CD4-positive, alpha-beta T cell treated with Interleukin-17A for 1 hour (primary cell): ENCODE data around the gene CWC27.
"Not testable (repeated sequence)": the region's sequence is repeated elsewhere in the genome, so short reads cannot be mapped to it uniquely, and the experiment has no call there.

Experiments used
- DNase-seq: peaks from one replicate; pipeline ENCODE4 v3.0.0-alpha.2; 2020

CWC27 gene

DNA sequence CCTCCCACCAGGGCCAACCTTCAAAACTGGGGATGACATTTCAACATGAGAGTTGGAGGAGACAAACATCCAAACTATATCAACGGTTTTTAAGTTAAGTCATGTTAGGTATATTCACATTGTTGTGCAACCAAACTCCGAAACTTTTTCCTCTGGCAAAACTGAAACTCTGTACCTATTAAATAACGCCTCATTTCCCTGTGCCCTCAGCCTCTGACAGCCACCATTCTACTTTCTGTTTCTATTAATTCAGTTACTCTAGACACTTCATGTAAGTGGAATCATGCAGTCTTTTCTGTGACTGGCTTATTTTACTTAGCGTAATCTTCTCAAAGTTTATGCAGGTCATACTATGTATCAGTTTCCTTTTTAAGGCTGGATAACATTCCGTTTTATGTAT lies 85.0 kb downstream of the CWC27 start:
- DNase-seq, result no peak

DNA sequence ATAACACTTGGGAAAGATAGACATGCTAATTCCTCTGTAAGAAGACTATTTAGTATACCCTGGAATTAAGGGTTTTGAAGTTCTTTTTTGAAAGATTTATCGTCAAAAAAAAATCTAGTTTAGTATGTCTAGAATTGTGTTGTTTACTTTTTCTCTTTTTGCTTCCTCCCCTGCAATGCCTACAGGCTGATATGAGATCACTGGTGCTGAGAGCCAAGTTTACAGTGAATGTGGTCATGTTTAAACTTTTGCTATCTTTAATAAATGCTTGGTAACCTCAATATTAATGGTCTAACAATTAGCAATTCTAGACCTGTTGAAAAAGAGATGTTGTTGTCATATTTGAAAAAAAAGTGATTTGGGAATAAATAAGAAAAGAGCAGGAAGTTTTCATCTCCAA lies 86.1 kb downstream of the CWC27 start:
- no peak for DNase-seq

DNA sequence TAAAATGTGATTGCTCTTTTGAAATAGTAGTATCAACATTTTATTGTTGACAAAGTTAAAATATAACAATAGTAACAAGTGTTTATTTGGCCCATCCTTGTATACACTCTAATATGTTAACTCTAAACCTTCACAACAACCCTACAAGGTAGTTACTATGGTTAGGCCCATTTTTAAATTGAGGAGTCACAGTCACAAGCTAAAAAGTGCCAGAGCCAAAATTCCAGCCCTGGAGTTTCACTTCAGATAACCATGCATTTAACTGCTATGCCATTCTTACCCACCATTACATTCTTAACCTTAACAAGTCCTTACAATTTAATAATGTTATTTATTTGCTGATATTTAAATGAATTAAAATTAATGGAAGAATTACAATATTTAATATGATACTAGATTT lies 91.2 kb downstream of the CWC27 start:
- DNase-seq, result no peak

DNA sequence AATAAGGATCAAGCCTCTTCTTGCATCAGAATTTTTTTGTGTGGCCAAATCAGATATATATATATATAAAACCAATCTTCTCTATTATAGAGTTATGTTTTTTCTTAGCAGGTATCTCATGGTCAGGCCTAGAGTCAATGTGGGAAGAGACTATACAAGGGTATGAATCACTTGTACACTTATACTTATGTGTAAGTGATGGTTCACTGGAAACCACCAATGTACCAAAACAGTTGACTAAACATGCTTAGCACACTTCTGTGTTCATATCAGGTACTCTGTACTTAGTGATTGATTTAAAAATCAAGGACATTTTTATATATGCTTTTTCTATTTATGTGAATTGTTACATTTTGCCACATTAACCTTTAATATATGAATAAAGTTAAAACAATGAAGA lies 92.6 kb downstream of the CWC27 start:
- no peak for DNase-seq

DNA sequence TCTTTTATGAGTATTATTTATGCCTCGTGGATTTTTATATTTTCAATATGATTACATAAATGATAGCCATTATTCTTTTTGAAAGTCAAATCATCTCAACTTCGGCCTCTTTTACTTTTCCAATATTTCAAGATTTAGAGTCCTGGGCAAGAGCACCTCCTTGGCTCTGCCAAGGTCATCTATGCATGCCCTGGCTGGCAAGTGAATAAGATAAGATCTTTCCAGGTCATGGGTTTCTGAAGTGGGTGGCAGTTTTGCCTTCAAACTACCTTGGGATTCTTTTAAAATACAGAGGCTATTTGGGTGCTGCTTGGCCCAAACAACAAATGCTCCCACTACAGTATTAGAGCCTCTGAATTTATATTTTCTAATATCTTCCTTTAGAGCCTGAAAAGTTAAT lies 95.4 kb downstream of the CWC27 start:
- no peak for DNase-seq

DNA sequence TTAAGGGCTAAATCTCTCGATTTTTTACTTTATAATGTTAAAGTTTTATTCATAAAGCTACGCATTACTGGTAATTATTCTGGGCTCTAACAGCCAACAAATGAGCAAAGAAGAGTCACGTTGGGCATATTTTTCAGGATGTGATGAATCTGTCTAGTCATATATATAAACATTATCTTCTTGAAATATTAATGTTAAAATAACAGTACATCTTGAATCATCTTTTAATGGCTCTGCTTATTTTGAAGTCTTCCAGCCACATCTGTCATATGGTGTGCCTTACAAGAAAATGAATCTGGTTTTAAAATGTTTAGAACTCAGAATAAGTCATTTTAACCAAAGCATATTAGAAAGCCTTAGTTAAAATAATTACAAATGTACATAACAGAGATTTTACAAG lies 96.9 kb downstream of the CWC27 start:
- no peak for DNase-seq

DNA sequence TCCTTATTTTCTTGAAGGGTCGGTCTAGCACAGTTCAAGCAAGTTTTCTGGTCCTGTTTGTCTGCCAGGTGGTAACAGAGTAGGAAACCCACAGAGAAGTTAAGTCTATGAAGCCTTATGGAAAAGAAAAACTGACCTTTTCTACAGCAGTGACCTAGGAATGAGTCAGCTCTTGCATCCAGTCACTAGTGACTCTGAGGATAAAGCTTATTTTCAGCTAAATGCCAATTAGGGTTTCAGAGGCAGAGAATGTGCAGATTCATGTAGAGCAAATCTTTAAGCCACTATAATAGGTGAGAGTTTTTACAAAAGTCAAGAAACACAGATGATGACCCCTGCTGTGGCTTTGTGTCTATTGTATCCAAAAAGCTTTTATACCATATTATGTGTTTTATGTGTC lies 100.7 kb downstream of the CWC27 start:
- DNase-seq, result no peak

DNA sequence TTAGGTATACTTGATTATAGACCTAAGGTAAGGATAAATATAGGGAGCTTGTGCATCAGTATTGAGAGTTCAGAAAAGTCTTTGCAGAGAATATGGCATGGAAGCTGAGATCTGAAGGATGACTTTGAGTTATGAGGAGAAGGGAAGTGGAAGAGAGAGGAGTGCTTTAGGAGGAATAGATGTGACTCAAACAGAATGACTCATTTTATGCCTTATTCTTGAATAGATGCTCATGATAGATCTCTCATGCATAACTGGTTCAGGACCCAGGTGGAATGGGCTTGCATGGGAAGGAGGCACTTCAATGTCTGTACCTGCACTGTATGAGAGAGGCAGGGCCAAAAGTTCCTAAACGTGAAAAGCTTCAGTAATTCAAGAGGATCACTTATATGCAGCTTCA lies 103.3 kb downstream of the CWC27 start:
- DNase-seq, result no peak

DNA sequence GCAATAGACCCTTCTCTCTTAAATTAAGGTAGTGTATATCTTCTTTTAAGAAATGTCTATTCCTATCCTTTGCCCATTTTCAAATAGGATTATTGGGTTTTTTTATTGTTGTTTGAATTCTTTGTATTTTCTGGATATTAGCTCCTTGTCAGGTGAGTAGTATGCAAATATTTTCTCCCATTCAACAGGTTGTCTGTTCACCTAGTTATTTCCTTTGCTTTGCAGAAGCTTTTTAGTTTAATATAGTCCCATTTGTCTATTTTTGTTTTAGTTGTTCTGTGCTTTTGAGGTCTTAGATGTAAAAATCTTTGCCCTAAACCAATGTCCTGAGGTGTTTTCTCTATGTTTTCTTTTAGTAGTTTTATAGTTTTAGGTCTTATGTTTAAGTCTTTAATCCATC lies 104.7 kb downstream of the CWC27 start:
- no peak for DNase-seq

DNA sequence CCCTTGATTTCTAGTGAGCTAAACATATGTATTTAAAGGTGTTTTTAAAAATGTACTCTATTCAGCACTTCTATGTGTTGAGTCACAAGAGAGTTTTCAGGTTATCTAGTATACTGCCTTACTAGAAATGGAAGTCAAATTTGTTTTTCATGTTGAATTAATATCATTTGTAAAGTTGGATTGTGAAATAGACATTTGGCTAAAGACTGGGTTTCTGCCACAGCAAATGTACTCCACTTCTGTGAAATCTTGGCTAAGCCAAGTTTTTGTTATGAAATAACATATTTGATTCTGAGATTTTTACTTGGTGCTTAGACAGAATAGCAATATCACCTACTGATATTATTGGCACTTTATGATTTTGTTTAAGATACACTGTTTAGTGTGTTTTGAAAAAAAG lies 106.0 kb downstream of the CWC27 start:
- no peak for DNase-seq

DNA sequence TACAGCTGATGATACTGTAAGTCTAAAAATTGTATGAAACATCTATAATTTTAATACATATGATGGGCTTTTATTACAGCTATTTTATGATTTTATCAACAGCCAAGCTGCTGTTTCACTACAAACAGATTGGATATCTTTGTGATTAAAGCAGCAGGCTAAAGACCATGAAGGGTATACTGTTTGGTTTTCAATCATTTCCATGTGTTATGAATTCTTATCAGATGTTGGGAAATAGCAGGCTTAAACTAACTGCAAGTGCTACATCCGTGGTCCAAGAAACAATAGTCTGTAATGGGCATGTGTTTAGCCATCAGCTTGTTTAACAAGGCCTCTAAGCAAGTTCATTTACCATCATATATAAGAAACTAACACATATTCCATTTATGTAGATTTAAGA lies 107.5 kb downstream of the CWC27 start:
- DNase-seq, result no peak

DNA sequence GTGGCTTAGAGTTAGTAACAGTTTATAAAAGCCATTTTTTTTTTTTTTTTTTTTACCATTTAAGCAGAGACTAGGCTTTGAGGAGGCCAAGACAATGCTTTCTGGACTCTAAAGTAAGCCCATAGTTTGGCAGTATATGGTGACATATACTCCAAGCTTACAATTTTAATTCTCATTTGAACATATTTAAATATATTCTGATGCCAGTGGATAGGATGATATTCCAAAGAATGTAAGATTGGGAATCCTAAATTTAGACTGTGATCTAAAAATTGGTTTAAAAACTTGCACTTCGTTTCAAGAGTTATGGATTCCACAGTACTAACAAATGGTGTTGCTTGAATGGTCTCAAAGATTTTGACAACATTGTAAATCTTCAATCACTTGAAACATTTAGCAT lies 112.1 kb downstream of the CWC27 start:
- DNase-seq, result no peak

DNA sequence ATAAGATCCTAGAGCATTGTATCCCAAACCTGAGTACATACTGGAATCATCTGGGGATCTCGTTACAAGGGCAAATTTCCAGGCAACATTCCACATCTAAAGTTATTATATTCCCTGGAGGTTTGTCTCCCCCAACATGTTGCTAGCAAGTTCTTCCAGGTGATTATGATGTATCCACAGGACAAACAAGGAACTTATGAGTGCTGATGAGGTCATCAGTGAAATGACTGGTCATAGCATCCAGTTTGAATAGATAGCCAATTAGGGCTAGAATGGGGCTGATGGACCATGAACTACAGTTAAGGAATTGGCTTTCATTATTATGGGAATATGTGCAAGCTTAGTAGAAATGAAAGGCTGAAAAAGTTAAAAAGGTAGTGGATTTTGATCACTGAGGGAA lies 115.2 kb downstream of the CWC27 start:
- no peak for DNase-seq

DNA sequence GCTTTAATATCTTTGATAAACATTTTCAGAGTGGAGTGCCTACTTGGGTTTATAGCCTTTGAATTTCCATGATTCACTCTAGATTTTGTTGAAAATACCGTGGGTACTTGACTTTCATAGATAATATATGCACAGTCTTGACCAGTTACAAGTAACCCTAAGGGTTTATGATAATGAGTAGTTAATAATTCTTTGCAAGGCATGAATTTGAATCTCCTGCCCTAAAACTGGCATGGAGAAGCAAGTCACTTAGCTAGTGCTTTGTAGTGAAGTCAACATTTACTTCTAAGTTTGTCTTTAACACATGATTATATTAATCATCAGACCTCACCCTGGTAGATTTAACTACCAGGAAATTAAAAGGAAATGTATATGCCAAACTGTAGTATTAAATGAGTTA lies 115.8 kb downstream of the CWC27 start:
- no peak for DNase-seq

DNA sequence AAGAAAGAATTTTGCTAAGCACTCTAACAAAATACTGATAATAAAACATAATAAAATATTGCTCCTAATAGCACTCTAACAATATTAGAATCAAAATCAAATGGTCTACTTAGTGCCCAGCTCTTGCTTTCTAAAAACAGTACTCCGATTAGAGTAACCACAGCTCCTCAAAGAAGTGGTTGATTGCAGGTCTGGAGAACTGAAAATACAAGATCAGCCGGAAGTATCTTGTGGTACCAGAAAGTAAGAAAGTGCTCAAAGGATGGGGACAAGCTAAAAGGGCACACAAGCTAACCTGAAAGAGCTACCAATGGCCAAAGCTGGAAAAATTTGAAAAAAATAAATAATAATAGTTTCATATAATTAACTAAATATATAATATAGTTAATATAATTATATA lies 119.2 kb downstream of the CWC27 start:
- DNase-seq, result no peak

DNA sequence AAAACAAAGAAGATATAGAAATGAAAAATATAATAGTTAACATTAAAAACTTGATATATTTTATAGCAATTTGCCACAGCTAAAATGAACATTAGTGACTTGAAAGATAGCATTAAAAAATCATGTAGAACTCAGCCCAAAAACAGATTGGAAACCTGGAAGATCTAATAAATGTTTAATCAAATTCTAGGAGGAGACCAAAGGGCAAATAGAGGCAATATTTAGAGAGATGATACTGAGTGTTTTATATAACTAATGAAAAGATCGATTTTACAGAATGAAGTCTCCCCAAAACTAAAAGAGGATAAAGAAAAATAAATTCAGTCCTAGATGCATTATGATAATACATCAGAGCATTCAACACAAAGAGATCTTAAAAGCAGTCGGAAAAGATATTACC lies 127.0 kb downstream of the CWC27 start:
- DNase-seq, result no peak

DNA sequence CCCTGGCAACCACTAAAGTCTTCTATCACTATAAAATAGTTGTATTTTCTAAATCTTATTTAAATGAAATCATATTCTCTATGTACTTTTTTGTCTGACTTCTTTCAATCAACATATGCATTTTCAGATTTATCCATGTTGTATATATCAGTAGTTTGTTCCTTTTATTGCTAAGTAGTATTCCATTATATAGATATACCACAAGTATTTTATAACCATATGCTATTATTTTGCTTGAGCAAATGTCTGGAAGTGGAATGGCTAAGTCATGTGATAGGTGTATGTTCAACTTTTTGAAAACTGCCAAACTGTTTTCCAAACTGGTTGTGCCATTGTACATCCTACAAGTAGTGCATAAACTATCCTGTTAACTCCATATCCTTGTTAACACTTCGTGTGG lies 131.1 kb downstream of the CWC27 start:
- no peak for DNase-seq

DNA sequence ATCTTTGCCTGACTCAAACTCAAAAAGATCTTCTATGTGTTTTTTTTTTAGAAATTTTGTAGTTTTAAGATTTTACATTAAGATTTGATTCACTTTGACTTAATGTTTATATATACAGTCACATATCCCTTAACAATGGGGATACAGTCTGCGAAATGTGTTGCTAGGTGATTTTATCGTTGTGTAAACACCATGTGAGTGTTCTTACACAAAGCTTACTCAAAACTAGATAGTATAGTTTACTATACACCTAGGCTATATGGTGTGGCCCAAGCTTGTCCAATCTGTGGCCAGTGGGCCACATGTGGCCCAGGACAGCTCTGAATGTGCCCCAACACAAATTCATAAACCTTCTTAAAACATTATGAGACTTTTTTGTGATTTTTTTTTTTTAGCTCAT lies 131.9 kb downstream of the CWC27 start:
- no peak for DNase-seq

DNA sequence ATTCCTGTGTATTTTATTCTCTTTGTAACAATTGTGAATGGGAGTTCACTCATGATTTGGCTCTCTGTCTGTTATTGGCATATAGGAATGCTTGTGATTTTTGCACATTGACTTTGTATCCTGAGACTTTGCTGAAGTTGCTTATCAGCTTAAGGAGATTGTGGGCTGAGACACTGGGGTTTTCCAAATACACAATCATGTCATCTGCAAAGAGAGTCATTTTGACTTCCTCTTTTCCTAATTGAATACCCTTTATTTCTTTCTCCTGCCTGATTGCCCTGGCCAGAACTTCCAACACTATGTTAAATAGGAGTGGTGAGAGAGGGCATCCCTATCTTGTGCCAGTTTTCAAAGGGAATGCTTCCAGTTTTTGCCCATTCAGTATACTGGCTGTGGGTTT lies 138.7 kb downstream of the CWC27 start:
- not testable (repeated sequence) for DNase-seq

DNA sequence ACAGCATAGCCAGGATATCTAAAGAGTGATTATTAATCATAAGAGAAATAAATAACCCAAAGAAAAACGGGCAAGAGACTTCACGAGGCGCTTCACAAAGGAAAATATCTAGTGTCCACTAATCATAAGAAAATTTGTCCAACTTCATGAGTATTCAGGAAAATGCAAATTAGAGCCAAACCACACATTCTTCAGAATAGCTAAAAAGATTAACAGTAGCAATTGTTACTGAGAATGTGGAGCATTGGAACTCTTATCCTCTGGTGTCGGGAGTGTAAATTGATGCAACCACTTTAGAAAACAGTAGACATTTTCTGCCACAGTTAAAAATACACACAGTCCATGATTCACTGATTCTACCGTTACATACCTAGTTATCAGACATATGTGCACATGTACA lies 145.7 kb downstream of the CWC27 start:
- DNase-seq, result no peak

DNA sequence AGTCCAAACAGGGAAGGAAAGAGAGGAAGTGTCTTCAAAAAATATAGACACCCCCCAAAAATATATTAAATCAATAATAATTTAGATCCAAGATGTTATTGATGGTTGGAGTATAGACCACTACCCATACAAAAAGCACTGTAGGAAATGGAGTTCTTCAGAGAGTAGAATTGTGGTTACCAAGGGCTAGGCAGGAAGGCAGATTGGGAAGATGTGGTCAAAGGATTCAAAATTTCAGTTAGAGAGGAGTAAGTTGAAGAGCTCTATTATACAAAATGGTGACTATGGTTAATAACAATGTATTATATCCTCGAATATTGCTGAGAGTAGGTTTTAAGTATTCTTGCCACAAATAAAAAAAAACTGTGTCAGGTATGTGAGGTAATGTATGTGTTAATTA lies 149.4 kb downstream of the CWC27 start:
- no peak for DNase-seq

DNA sequence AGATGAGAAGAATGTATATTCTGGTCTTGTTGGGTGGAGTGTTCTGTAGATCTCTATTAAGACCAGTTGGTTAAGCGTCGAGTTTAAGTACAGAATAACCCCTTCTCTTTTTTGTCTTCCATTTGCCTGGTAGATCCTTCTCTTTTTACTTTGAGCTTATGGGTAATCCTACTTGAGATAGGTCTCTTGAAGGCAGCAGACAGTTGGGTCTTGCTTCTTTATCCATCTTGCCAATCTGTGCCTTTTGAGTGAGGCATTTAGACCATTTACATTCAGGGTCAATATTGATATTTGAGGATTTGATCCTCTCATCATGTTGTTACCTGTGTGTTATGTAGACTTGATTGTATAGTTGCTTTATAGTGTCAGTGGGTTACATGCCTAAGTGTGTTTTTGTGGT lies 152.7 kb downstream of the CWC27 start:
- DNase-seq, result no peak

DNA sequence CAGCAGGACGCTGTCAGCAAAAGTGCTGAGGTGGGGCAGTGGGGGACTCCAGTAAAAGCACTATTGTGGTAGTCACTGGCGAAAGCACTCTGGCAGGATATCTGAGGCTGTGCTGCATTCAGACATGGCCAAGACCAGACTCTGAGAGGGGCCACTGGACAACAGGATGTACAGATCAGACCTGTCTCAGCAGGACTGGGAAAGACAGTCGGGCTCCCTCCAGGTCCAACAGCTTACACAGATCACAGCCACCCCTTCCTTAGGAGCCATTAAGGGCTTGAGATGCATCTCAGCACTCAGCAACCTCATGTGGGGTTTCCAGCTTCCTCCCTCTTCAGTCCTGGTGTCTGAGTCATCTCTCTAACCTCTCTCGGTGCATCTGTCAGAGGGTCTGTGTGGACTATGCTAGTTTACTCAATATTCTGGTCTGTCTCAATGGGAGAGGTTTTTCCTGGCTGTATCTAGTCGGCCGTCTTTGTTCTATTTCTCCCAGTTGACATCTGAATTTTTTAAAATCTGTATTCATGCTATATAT lies 154.5 kb downstream of the CWC27 start:
- DNase-seq, result no peak

DNA sequence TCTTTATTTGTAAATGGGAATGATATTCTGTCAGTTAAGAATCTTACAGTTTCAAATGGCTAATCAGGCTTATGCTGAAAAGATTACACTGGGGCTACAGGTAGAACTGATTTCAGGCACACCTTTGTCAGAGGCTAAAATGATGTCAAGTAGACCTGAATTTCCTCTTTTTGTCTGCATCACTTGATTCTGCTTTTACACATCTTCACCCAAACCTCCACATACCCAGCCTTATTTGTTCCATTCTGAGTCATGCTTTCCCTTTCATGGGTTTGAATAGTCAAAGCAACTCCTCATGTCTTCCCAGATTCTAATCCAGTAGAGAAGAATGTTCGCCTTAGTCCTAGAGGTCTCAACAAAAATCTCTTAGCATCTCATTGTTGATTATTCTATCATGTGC lies 156.4 kb downstream of the CWC27 start:
- no peak for DNase-seq

DNA sequence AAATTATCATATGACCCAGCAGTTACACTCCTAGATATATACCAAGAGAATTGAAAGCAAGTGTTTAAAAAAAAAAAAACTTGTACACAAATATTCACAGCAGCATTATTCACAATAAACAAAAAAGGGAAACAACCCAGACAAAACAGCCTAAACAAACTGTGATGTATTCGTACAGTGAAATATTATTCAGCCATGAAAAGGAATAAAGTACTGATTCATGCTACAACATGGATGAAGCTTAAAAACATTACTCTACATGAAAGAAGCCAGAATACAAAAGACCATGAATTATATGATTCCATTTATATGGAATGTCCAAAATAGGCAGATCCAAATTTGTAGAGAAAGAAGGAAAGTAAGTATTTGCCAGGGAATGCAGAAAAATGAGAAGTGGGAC lies 161.1 kb downstream of the CWC27 start:
- DNase-seq, result no peak

DNA sequence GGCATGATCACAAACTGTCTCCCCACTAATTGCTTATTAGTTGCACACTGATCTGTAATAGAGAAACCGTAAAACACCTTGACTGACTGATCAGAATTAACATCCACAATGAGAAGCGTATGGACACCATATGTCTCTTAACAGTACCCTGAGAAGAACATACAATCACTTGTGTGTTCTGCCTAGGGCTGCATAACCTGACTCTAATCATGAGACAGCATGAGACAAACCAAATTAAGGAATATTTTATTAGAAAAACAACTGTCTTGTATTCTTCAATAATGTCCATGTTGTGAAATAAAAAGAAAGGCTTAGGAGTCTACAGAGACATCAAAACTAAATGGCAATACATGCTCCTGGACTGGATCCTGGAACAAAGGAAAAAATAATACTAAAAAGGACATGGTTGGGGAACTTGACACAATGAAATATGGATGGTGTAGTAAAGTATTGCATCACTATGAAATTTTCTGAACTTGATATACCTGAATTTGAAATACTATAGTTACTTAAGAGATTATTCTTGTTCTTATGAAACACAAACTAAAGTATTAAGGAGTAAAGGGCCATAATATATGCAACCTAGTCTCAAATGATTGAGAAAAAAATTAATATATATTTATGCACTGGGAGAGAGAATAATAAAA lies 162.1 kb downstream of the CWC27 start:
- no peak for DNase-seq
